Measurements from ENCODE around the gene LRRC8C. TPM values are rescaled to one million over a fixed set of nuclear protein-coding genes. Genes with fewer than 3 reads are reported as not detected.

Gene LRRC8C
- total RNA-seq, 1 experiment from 2014 or later, result 8.4 TPM

DNA sequence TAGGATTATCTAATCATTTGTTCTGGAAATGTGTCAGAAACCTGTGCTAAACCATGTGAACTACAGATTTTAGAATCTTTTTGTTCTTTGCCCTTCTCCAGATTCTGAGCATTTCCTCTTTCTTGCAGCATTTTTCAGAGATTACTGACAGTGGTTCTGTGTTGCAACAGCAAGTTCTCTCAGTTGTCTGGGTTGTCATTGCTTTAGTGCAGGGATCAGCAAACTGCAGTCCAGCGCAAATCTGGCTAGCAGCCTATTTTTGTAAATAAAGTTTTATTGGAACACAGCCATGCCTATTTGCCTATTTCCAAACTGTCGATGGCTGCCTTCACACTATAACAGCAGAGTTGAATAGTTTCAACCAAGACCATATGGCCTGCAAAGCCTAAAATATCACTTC, 121.6 kb downstream of the LRRC8C start:
- Histone ChIP-seq H3K4me2 (ENCODE audit: low read length) (no peak overlapping the region), H3K9ac (ENCODE audit: low read length) (no peak overlapping the region), H3K4me3 (replicated peaks in 1 of 2; ENCODE audit: low read depth in 1 of 2, low read length in 2 of 2) (no peak overlapping the region), H3K27ac (ENCODE audit: low read depth, low read length) (no peak overlapping the region), H3K9me2 (ENCODE audit: insufficient read depth) (no peaks in the 10 kb centered on the region), H3K79me2 (ENCODE audit: insufficient read depth, low read length) (no peaks in the 10 kb centered on the region), H3K36me3 (ENCODE audit: control insufficient read depth in 1 of 2, insufficient read depth in 2 of 2, low read length in 2 of 2) (no peaks in the 10 kb centered on the region), H2AFZ (ENCODE audit: low read depth, low read length, poor library complexity, severe bottlenecking) (no peak overlapping the region), H3K9me3 (ENCODE audit: control insufficient read depth in 1 of 2, insufficient read depth in 1 of 2, low read depth in 1 of 2, low read length in 2 of 2) (no peaks in the 10 kb centered on the region), H4K20me1 (ENCODE audit: insufficient read depth) (no peaks in the 10 kb centered on the region), H3K4me1 (ENCODE audit: control insufficient read depth in 1 of 2, insufficient read depth in 2 of 2, low read length in 2 of 2) (no peaks in the 10 kb centered on the region), H3K27me3 (ENCODE audit: insufficient read depth, low read length) (no peaks in the 10 kb centered on the region; the same call in 1 of the 2 replicates)
- intact Hi-C loops (cut with micrococcal nuclease), result no loop called here
- ATAC-seq, result no peak
- ChIA-PET RAD21 (ENCODE audit: low non-redundant PET in 1 of 2, low total read pairs in 2 of 2, uncharacterized antibody in 2 of 2, unreplicated experiment in 2 of 2) (no interaction called here), POLR2A (no interaction called here), CTCF (interaction anchor here (0.6 kb wide), 1 partner anchor 8 kb away, joined by 4 read pairs; no protein-coding TSS in a partner anchor)
- DNase-seq (ENCODE audit: low read depth, low spot score), result no peak
- BruUV-seq (replicated peaks), result no TSS peak
- TF ChIP-seq EGR1 (IDR thresholded peaks at IDR 0.05; ENCODE audit: low read depth) (no peak), SIN3A (IDR thresholded peaks at IDR 0.05; ENCODE audit: low read depth) (no peak), CTCF (IDR thresholded peaks at IDR 0.05 in 2 of 3, conservative IDR thresholded peaks at IDR 0.05 in 1 of 3; ENCODE audit: borderline replicate concordance in 1 of 3, insufficient read depth in 1 of 3, low read depth in 2 of 3, low read length in 2 of 3) (no peak), ATF3 (IDR thresholded peaks at IDR 0.05) (no peak), RAD21 (IDR thresholded peaks at IDR 0.05; ENCODE audit: low read depth) (no peak), YY1 (IDR thresholded peaks at IDR 0.05; ENCODE audit: extremely low read depth, insufficient replicate concordance, low read depth, low read length) (no peak), POLR2A (IDR thresholded peaks at IDR 0.05; ENCODE audit: borderline replicate concordance, extremely low read depth, insufficient read depth, insufficient read length) (no peak), EZH2 (IDR thresholded peaks at IDR 0.05) (no peak), ZNF274 (IDR thresholded peaks at IDR 0.05; ENCODE audit: low read depth, low read length) (no peak), SRF (IDR thresholded peaks at IDR 0.05; ENCODE audit: low read depth) (no peak)
- TF ChIP-seq, protein P1, sequence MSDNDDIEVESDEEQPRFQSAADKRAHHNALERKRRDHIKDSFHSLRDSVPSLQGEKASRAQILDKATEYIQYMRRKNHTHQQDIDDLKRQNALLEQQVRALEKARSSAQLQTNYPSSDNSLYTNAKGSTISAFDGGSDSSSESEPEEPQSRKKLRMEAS (IDR thresholded peaks at IDR 0.05), result no peak

All from HCT116 (cell line).